HG02885 (cell line): ENCODE measurements around the gene ADAT1.

Experiments
- ATAC-seq: cut with Tn5 transposase; IDR thresholded peaks from one replicate; pipeline ENCODE4 v1.9.1; 2021; ENCODE audit warnings: mild to moderate bottlenecking; ENCODE audit not compliant: unreplicated experiment, poor library complexity

ADAT1 gene

GRCh38 chr16:75579281-75579834 is 43.7 kb downstream of the ADAT1 start:
- ATAC-seq: no peak

- no peak for ATAC-seq
Observed at GRCh38 chr16:75578725-75579124, 44.4 kb downstream of the ADAT1 start.

- ATAC-seq: no peak
Observed at GRCh38 chr16:75578212-75578611, 44.9 kb downstream of the ADAT1 start.

- peak; percentile 69 for ATAC-seq
Observed at GRCh38 chr16:75576384-75576811, 46.7 kb downstream of the ADAT1 start.

- no peak for ATAC-seq
Observed at GRCh38 chr16:75575958-75576357, 47.1 kb downstream of the ADAT1 start.

GRCh38 chr16:75573955-75574354 is 49.1 kb downstream of the ADAT1 start:
- no peak for ATAC-seq

- no peak for ATAC-seq
Observed at GRCh38 chr16:75572864-75573542, 50.1 kb downstream of the ADAT1 start.

- peak; percentile 22 for ATAC-seq
Observed at GRCh38 chr16:75570396-75571065, 52.5 kb downstream of the ADAT1 start.

- ATAC-seq: no peak
Observed at GRCh38 chr16:75567911-75568310, 55.2 kb downstream of the ADAT1 start.

GRCh38 chr16:75566758-75567255 is 56.3 kb downstream of the ADAT1 start:
- peak; percentile 3 for ATAC-seq

GRCh38 chr16:75566040-75566757 is 56.9 kb downstream of the ADAT1 start, which contains the start of gene GABARAPL2:
TSS of gene GABARAPL2 (plus strand) at chr16:75566379. CDS start at chr16:75566487, 108 bp downstream.
- ATAC-seq: peak; percentile 69

GRCh38 chr16:75565640-75566039 is 57.4 kb downstream of the ADAT1 start:
- no peak for ATAC-seq

GRCh38 chr16:75559564-75560372 is 63.3 kb downstream of the ADAT1 start:
- no peak for ATAC-seq

GRCh38 chr16:75558846-75559401 is 64.2 kb downstream of the ADAT1 start:
- ATAC-seq: no peak

GRCh38 chr16:75556431-75556950 is 66.6 kb downstream of the ADAT1 start:
- no peak for ATAC-seq

GRCh38 chr16:75555707-75556430 is 67.2 kb downstream of the ADAT1 start, which contains the start of gene TMEM231:
TSS of gene TMEM231 (minus strand) at chr16:75556252. CDS start at chr16:75556209, 43 bp downstream.
- peak; percentile 96 for ATAC-seq

- peak; percentile 45 for ATAC-seq
Observed at GRCh38 chr16:75555213-75555706, 67.8 kb downstream of the ADAT1 start.

- no peak for ATAC-seq
Observed at GRCh38 chr16:75552951-75553350, 70.1 kb downstream of the ADAT1 start.
